ENCODE measurements around the gene EEF2KMT. TPM values are rescaled to one million over a fixed set of nuclear protein-coding genes. Genes with fewer than 3 reads are reported as not detected.

The EEF2KMT gene
- total and polyA plus RNA-seq, 4 donors: 4.2 to 11.4 (median 7.3) TPM

- Histone ChIP-seq H3K9ac (ENCODE audit: low read depth in 1 of 2, low read length in 2 of 2) (peak within 1 kb of the TSS; percentile 79 to 81), H3K36me3 (ENCODE audit: control insufficient read depth in 4 of 4, insufficient read depth in 3 of 4, low read depth in 1 of 4, low read length in 3 of 4) (peaks cover 6 to 14% (median 9%) of the 10 kb centered on the region in 4 donors), H3K27ac (ENCODE audit: low read depth in 1 of 2, low read length in 2 of 2) (peak within 1 kb of the TSS; percentile 44 to 78), H3K4me3 (ENCODE audit: low read depth in 1 of 3, low read length in 3 of 3) (peak within 1 kb of the TSS; percentile 75 to 93 (median 83)), H3K27me3 (ENCODE audit: control insufficient read depth in 4 of 4, insufficient read depth in 4 of 4, low read length in 3 of 4) (no peaks in the 10 kb centered on the region), H3K4me1 (ENCODE audit: control insufficient read depth in 4 of 4, insufficient read depth in 4 of 4, low read length in 3 of 4) (peaks cover 1 to 19% (median 8%) of the 10 kb centered on the region in 4 donors), H3K9me3 (ENCODE audit: control insufficient read depth in 4 of 4, low read length in 3 of 4) (no peaks in the 10 kb centered on the region)
- WGBS: under 1% methylated on average over 53 of the region's 53 CpGs
- TF ChIP-seq MAX (IDR thresholded peaks at IDR 0.05): no peak
- TF ChIP-seq, protein P1, sequence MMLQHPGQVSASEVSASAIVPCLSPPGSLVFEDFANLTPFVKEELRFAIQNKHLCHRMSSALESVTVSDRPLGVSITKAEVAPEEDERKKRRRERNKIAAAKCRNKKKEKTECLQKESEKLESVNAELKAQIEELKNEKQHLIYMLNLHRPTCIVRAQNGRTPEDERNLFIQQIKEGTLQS (IDR thresholded peaks at IDR 0.05): peak; percentile 72
- TF ChIP-seq RXRA (IDR thresholded peaks at IDR 0.05): peak in 1 of 2 donors; percentile 35
- TF ChIP-seq, protein P2, sequence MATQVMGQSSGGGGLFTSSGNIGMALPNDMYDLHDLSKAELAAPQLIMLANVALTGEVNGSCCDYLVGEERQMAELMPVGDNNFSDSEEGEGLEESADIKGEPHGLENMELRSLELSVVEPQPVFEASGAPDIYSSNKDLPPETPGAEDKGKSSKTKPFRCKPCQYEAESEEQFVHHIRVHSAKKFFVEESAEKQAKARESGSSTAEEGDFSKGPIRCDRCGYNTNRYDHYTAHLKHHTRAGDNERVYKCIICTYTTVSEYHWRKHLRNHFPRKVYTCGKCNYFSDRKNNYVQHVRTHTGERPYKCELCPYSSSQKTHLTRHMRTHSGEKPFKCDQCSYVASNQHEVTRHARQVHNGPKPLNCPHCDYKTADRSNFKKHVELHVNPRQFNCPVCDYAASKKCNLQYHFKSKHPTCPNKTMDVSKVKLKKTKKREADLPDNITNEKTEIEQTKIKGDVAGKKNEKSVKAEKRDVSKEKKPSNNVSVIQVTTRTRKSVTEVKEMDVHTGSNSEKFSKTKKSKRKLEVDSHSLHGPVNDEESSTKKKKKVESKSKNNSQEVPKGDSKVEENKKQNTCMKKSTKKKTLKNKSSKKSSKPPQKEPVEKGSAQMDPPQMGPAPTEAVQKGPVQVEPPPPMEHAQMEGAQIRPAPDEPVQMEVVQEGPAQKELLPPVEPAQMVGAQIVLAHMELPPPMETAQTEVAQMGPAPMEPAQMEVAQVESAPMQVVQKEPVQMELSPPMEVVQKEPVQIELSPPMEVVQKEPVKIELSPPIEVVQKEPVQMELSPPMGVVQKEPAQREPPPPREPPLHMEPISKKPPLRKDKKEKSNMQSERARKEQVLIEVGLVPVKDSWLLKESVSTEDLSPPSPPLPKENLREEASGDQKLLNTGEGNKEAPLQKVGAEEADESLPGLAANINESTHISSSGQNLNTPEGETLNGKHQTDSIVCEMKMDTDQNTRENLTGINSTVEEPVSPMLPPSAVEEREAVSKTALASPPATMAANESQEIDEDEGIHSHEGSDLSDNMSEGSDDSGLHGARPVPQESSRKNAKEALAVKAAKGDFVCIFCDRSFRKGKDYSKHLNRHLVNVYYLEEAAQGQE (IDR thresholded peaks at IDR 0.05): no peak
- TF ChIP-seq YY1 (IDR thresholded peaks at IDR 0.05): peak; percentile 99
- TF ChIP-seq GABPA (IDR thresholded peaks at IDR 0.05 in 1 of 2, conservative IDR thresholded peaks at IDR 0.05 in 1 of 2): no peak
- TF ChIP-seq JUND (IDR thresholded peaks at IDR 0.05): no peak
- no peak for TF ChIP-seq HNF4A (conservative IDR thresholded peaks at IDR 0.05)
- no peak for TF ChIP-seq FOXA1 (IDR thresholded peaks at IDR 0.05)
- TF ChIP-seq RAD21 (IDR thresholded peaks at IDR 0.05): no peak
- no peak for TF ChIP-seq FOXA2 (IDR thresholded peaks at IDR 0.05)
- no peak for TF ChIP-seq HNF4G (IDR thresholded peaks at IDR 0.05)
- TF ChIP-seq CTCF (IDR thresholded peaks at IDR 0.05; ENCODE audit: low read depth, low read length, missing input control): no peak
- no peak for TF ChIP-seq EGR1 (IDR thresholded peaks at IDR 0.05; ENCODE audit: low read depth in 2 of 2)
- TF ChIP-seq SP1 (IDR thresholded peaks at IDR 0.05): no peak
- TF ChIP-seq NR2F2 (IDR thresholded peaks at IDR 0.05): no peak
- peak; percentile 90 for TF ChIP-seq TAF1 (conservative IDR thresholded peaks at IDR 0.05)
- TF ChIP-seq ZBTB33 (IDR thresholded peaks at IDR 0.05): no peak
- peak; percentile 89 for DNase-seq (ENCODE audit: low spot score)
These were observed 25.8 kb downstream of the EEF2KMT start, which contains the start of gene ALG1 for GRCh38 chr16:5071681-5072333. Gene ALG1 (plus strand): TSS chr16:5071843. CDS start chr16:5071850, 7 bp downstream.
